HG03066 (cell line): ENCODE measurements around the gene PCBP2.
A peak's percentile ranks its signal among the peaks of the same experiment; 100 is the strongest.
"Not testable (repeated sequence)": the region's sequence is repeated elsewhere in the genome, so short reads cannot be mapped to it uniquely, and the experiment has no call there.

Experiments
- ATAC-seq: cut with Tn5 transposase; IDR thresholded peaks from one replicate; pipeline ENCODE4 v1.9.1; 2021; ENCODE audit warnings: low read depth; ENCODE audit not compliant: unreplicated experiment

The PCBP2 gene

DNA sequence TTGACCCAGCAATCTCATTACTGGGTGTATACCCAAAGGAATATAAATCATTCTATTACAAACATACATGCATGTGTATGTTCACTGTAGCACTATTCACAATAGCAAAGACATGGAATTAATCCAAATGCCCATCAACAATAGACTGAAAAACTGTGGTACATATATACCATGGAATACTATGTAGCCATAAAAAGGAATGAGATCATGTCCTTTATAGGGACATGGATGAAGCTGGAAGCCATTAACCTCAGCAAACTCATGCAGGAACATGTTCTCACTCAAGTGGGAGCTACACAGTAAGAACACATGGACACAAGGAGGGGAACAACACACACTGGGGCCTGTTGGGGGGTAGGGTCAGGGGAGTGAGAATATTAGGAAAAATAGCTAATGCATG lies 12.3 kb upstream of the PCBP2 start:
- not testable (repeated sequence) for ATAC-seq

DNA sequence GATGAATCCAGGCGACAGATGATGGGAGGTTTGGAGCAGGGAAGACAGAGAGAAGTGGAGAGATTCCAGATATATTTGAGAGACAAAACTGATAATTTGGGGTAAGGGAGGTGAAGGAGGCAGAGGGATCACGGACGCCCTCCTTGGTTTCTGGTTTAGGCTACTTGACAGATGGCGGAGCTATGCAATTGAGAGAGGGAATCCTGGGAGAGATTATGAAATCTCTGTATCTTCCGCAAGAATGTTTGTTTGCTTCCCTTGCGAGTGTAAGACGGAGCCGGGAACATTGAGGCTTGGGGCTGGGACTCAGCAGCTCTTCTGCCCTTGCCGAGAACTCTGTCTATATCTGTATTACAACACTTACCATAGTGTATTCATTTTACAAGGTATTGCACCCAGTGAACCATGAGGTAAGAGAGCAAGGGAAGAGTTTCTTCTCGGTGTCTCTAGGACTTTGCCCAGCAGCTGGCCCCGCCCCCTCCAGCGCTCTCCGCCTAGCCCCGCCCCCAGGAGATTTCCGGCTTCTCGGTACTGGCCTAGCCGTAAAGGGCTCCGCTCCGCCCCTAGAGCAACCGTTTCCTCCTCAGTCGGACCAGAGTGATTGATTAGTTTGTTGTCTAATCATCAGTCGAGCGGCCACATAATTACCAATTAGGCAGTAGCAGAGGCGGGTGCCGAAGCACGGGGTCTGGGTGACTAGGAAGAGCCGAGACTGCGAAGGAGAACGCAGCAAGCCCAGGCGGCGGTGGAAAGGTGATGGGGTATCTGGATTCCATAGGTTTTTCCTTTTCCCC lies 10.7 kb upstream of the PCBP2 start, which contains the start of gene PRR13:
PRR13 (plus strand) TSS at position 695 of the 794 bp plus-strand sequence. CDS start 981 bp downstream, outside the sequence.
- peak; percentile 95 for ATAC-seq

DNA sequence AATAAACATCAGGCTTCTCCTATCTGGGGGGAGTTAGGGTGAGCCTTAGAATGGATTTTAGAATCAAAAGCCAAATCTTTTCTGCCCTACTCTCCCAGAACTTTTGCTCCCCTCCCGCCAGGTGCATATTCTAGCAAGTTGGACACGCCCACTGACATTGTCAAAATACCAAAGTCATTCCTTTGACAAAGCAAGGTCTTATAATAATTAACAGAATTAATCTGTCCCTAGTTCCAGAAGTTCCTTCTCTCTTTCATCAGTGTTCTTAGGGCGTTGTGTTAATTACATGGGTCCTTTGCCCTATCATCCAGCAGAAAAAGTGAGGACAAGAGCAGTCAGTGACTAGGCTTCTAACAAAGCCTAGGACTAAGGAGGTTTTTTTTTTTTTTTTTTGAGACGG lies 7.9 kb upstream of the PCBP2 start:
- no peak for ATAC-seq

DNA sequence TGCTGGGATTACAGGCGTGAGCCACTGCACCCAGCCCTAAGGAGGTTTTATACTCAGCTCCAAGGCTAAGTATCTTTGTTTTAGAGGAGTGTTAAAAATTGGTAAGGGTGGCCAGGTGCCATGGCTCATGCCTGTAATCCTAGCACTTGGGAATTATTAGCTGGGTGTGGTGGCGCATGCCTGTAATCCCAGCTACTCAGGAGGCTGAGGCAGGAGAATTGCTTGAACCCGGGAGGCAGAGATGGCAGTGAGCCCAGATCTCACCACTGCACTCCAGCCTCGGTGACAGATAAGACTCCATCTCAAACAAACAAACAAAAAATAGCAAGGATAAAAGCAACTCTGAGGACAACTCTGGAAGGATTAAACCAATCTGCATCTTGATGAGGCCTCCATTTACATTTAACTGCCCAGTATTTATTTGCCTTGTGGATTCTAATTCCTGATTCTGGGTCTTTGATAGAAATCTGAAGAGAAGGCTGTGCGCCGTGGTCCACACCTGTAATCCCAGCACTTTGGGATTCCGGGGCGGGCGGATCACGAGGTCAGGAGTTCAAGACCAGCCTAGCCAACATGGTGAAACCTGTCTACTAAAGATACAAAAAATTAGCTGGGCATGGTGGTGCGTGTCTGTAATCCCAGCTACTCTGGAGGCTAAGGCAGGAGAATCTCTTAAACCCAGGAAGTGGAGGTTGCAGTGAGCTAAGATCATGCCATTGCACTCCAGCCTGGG lies 7.1 kb upstream of the PCBP2 start:
- not testable (repeated sequence) for ATAC-seq

DNA sequence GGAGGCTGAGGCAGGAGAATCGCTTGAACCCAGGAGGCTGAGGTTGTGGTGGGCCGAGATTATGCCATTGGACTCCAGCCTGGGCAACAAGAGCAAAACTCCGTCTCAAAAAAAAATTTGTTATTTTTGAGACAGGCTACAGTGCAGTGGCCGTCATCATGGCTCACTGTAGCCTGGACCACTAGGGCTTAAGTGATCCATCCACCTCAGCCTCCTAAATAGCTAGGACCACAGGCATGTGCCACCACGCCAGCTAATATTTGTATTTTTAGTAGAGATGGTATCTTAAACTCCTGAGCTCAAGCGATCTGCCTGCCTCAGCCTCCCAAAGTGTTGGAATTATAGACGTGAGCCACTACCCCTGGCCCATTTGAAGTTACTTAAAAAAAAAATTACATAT lies 966 bp upstream of the PCBP2 start:
- ATAC-seq: no peak

DNA sequence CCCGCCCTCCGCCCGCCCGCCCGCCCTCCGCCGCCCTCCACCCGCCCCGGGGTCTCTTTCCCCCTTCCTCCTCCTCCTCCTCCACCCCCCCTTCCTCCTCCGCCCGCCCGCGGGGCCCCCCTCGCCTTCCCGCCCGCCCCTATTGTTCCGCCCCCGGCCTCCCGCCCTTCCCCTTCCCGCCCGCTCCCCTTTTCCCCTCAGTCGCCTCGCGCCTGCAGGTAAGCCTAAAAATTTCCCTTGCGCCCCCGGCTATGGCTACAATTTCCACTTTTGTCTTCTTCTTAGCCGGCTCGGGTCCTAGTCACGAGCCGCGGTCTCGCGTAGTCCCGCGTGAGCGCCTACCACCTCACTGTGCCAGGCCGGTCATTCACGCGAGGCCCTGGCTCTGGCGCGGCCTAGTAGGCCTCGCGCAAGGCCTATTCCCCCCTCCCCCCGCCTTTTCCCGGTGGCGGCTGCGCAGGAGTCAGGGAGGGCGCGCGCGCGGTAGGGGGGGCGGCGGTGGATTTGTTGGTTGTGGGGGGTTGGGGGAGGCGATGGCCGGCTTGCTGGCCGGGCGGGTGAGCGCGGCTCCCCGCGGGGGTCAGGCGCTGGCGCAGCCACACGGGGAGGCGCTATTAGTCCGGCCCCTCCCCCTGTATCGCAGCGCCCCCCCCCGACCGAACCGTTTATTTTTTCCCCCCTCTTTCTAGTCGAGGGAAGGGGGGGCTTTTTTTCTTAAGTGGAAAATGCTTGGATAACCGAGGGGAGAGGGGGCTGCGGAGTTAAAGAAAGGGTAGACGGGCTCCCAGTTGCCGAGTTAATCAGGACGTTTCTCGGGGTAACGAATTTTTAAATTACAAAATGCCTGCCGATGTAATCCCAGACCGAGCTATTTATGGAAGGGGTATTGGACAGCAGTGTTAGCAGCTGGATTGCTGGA lies 516 bp downstream of the PCBP2 start:
- ATAC-seq: no peak

DNA sequence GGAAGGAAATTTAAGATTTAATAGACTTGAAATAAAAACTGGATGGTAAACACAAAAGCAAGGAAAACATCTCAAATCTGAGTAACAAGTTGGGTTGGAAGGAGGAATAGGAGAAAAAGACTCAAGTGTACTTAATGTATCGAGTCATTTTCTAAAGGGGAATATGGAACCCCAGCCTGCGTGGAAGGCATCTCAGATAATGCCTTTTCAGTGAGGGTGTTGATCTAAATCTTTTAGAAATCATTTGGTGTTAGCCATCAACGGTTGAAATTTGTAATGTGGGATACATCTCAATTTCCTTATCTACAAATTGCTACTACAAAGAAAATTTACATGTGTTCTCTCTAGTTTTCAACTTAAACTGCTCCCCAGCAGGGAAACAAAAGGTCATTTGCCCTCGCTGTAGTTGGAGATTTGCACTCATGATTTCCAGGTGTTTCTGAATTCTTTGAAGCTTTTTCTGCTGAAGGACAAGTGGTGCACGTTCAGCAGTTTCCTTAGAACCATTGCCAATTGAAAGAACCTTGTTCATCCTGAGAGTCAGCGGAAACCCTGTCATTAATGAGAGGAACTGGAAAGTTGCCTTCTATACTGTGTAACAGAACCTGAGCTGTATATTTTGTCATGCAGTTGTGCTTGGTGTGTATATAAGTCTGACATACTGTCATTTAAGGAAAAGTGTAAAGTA lies 2.2 kb downstream of the PCBP2 start:
- no peak for ATAC-seq

DNA sequence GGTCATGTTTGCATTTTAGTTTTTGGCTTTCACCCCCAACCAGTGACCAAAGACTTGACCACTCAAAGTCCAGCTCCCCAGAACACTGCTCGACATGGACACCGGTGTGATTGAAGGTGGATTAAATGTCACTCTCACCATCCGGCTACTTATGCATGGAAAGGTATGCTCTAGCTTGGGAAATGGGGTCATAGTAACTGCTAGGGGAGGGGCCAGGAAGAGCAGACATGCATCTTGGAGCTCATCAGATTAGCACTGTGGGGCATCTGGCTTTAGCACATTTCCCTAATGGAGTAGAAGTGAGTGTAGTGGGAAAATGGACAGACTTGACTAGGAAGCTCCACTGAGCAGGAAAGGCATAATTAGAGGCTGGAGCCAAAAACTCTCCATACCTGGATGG lies 2.8 kb downstream of the PCBP2 start:
- no peak for ATAC-seq

DNA sequence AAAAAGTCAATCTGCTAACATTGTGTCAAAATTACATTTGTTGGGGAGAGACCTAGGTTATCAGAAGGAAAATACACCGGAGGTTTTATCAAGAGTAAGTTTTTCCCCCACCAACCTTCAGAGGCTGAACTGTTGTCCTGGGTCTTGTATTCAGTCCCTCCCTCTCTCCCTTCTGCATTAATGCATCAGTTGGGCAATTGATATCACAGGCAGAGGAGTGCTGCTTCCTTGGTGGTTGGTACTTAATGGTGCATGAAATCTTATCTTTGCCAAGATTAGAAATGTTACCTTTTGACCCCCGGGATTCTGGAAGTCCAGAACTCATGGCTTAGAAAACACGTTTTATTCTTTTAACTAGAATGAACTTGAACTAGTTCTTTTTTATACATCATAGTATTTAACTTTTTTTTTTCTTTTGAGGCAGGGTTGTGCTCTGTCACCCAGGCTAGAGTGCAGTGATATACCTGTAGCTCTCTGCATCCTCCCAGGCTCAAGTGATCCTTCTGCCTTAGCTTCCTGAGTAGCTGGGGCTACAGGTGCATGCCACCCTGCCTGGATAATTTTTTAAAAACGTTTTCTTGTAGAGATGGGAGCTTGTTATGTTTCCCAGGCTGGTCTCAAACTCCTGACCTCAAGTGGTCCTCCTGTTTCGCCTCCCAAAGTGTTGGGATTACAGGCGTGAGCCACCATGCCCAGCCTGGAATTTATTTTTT lies 4.9 kb downstream of the PCBP2 start:
- ATAC-seq: no peak

DNA sequence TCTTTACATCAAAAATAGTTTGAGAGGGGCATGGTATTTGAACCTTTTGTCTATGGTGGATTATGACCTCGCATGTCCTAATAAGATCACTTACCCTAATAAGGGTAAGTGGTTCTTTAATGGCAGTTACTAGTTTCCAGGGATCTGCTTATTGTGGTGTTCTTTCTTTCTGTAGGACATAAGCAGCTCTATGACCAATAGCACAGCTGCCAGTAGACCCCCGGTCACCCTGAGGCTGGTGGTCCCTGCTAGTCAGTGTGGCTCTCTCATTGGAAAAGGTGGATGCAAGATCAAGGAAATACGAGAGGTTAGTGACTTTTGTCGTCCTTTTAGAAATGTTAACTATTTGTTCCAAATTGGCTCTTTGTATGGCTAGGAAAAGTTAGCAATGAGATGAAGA lies 7.2 kb downstream of the PCBP2 start:
- no peak for ATAC-seq

DNA sequence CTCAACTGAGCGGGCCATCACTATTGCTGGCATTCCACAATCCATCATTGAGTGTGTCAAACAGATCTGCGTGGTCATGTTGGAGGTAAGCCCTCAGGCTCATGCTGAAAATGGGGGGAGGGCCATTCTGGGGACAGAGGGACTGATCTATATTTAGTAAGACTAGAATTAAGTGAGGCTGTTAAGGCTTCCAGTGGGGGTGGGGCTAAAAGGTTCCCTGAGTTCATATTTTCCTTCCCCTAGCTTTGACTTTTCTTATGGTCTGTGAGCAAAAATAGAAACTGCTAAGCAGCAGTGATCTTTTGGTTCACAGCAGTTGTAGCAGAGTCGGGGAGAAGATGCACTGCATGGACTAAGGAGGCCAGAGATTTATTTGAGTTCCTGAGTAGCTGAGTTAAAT lies 9.2 kb downstream of the PCBP2 start:
- ATAC-seq: no peak

DNA sequence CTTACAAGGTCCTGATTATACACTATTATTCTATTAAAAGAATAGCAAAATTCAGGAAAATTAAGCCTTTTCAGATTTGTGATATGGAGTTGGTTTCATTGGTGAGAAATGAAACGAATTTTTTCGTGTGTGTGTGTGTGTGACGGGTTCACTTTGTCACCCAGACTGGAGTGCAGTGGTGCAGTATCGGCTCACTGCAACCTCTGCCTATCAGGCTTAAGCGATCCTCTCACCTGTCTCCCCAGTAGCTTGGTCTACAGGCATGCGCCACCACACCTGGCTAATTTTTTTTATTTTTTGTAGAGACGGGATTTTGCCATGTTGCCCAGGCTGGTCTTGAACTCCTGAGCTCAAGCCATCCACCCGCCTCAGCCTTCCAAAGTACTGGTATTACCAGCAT lies 9.7 kb downstream of the PCBP2 start:
- ATAC-seq: no peak

DNA sequence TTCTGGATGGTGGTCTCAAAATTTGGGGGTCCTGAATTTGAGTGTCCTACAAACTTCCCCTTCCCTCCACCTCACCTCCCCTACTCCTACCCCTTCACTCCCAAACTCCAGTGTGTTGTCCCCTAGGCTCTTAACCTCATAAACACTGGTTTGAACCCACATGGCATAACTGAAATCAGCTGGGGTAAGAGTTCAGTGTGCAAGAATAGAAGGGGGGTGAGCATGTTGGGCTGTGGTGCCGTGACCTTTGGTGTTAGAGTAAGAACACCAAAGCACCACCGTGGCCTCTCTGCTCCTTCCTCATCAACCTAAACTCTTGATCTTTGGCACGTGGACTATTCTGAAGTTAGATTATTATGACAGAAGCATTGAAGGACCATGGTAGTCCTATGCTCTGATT lies 11.0 kb downstream of the PCBP2 start:
- ATAC-seq: no peak

DNA sequence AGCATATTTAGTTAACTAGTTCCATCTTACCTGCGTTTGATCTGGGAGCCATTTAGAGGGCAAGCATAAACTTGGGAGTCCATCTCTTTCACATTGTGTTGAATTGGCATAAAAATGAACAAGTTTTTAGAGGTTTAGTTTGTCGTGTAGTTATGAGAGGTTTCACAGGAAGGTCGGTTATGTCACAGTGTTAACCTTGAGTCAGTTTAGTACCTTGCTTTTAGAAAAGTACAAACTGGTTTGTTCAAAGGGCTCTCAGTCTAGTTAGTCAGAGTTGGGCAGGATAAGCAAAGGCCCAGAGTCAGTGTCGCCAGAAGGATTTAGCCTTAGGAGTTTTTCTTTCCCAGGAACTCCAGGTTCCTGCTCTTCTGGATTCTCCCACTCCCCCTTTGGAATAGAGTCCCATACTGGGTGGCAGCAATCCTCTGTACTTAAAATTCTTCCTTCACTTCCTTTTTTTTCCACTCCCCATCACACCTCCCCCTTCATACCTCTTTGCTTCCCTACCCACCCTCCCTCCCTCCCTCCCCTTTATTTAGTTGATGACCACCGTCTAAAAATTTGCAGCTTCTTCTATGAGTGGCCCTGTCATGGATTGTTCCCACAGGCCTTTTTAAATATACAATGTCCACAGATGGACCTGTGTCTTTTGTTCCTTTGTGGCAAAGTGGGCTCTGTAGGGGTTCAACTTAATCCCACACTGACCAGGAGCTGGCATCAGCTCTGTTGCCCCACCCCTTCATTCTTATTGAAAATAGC lies 12.1 kb downstream of the PCBP2 start:
- no peak for ATAC-seq

DNA sequence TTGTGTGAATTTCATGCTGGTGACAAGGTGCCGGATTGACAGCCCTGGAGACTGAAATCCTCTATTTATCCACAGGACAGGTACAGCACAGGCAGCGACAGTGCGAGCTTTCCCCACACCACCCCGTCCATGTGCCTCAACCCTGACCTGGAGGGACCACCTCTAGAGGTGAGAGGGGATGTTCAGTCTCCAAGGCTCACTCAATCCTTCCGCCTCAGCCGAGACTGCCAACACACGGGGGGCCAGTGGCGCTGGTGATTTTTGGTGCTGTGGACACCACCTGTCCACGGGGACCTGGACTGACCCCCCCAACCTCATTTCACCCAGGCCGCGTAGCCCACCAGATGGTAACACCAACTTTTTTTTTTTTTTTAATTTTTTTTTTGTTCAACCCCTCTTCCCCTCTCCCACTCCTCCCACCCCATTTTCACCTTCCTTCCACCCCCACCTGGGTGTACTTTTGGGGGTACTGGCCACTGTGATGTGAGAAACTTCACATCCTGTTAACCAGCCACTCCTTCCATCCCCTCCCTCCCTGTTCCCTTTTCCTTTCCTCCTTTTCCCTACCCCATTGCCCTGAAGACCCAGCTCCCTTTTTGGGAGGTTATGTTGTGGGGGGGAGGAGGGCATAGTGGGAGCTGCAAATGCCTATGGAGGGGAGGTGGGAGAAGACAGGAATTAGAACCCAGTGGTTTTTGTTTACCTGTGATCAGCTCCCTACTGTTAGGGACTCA lies 12.9 kb downstream of the PCBP2 start:
- ATAC-seq: no peak

DNA sequence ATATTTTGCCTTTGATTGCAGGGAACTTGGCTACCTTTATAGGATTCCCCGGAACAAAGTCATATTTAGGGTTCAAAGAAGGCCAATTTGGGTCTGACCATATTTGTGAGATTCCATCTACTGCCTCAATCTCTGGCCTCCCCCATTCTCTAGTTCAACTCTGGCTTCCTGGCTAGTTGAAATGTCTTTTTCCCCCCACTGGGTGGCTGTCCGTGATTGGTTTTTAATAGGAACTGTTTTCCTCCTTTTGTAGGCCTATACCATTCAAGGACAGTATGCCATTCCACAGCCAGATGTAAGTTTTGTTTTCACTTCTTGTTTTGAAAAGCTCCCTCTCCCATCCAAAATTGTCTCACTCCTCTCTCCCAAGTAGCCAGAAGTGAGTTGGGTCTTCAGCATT lies 13.8 kb downstream of the PCBP2 start:
- no peak for ATAC-seq

DNA sequence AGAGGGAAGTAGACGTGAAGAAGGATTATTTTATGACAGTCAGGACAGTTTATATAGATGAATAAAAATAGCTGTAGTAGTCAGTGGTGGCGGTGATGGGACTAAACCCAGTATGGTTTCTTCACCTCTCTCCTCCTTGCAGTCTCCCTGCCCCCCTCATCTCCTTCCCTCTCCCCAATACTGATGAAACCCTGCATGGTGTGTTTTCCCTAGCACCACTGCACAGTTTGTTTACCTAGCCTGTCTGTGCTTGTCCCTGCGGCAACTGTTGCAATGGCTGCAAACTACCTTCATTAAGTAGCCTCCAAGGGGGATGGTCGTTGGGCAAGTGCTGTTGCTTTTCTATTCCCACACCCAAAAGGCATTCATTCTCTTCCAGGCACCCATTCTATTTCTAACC lies 14.7 kb downstream of the PCBP2 start:
- ATAC-seq: no peak

DNA sequence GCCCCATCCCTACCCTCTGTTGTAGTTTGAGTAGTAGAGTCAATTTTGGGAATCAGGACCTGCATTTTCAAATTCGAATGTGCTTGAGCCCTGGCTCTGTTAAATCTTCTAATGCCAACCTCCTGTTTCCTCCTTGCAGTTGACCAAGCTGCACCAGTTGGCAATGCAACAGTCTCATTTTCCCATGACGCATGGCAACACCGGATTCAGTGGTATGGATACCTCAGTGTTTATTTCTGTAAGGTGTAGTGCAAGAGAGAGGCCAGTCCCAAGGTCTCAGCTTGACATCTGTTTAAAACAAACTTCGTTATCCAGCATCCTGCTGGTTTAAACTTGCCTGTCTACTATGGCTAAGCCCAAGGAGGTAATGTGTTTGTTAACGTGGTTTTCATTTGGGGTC lies 15.2 kb downstream of the PCBP2 start:
- no peak for ATAC-seq
